ENCODE results near the gene WDSUB1. TPM values are rescaled to one million over a fixed set of nuclear protein-coding genes. Genes with fewer than 3 reads are reported as not detected.

The WDSUB1 gene, protein sequence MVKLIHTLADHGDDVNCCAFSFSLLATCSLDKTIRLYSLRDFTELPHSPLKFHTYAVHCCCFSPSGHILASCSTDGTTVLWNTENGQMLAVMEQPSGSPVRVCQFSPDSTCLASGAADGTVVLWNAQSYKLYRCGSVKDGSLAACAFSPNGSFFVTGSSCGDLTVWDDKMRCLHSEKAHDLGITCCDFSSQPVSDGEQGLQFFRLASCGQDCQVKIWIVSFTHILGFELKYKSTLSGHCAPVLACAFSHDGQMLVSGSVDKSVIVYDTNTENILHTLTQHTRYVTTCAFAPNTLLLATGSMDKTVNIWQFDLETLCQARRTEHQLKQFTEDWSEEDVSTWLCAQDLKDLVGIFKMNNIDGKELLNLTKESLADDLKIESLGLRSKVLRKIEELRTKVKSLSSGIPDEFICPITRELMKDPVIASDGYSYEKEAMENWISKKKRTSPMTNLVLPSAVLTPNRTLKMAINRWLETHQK
- 6.1 TPM for polyA plus RNA-seq (2013, experiment 1 of 2)
- polyA plus RNA-seq (2013, experiment 2 of 2), result 6.1 TPM

DNA sequence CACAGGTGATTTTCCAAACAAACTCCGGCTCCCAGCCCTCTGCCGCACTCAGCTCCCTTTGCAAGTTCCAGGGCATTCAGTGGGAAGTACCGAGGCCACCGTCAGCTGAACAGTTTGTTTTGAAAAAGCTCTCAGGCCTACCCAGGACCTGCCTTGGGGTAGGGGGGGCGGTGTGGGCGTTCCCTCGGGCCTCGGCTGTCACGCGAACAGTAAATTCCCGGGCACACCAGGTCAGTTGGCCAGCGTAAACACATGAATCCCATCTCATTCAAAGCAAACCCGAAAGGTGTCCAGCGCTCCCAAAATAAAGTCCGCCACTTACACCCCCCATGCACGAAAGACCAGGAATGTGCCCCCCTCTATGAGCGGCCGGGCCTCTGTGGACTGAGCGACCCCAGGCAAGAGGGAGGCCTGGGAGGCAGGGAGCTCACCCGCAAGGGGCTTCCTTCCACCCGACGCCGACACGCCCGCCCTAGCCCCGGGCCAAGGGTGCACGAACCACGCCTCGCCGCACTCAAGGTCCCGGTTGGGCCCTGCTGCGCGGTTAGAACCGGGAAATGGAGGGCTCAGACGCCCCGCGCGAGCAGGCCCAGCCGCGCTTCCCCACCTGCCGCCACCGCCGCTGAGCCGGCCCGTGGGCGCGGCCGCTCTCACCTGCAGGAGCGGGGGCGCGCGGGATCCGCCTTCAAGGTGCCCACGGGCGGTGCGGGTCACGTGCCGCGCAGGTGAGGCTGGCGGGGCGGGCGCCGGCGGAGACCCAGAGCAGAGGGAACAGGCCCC, at the start of gene WDSUB1:
WDSUB1 (minus strand) TSS at position 775 of the 780 bp plus-strand sequence. CDS start 3,634 bp downstream, outside the sequence.
- WGBS, result 2% methylated on average over 64 of the region's 64 CpGs
- peak within 1 kb of the TSS; percentile 97 for H3K27ac ChIP-seq (ENCODE audit: low read depth, low read length)

DNA sequence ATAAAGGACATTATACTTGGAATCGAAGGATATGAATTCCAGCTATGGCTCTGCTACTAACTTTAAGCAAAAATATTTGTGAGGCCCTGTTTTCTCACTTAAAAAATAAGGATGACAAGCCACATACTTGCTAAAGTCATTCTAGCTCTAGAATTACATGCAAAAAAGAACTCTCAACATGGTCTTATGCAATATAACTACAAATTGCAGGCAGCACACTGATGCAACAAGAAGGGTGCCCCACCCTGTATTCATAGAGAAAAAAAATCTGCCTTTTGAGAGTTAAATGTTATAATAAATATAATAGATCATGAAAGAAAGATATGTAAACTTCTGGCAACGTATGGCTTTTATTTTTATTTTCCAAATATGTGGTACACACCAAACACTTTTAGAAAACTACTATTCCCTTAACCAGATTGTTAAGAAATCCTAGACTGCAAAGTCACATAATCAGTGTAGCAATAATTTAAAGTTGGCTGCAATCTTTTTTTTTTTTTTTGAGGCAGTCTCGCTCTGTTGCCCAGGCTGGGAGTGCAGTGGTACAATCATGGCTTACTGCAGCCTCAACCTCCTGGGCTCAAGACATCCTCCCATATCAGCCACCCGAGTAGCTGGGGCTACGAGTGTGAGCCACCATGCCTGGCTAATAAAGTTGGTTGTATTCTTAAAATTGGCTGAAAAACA, 40.2 kb upstream of the WDSUB1 start:
- Histone ChIP-seq H3K4me3 (ENCODE audit: low read length) (no peak overlapping the region), H3K4me1 (ENCODE audit: insufficient read depth, low read length) (no peaks in the 10 kb centered on the region), H3K27ac (ENCODE audit: low read depth, low read length) (no peak overlapping the region), H3K27me3 (ENCODE audit: insufficient read depth, low read length) (no peaks in the 10 kb centered on the region), H3K9me3 (ENCODE audit: insufficient read depth, low read depth, low read length) (no peaks in the 10 kb centered on the region), H3K36me3 (ENCODE audit: insufficient read depth, low read length) (peaks cover 52% of the 10 kb centered on the region), H3K9ac (ENCODE audit: low read depth, low read length) (no peak overlapping the region)
- WGBS, result 89% methylated on average over 5 of the region's 5 CpGs

More for the DNA sequence above, at the start of gene WDSUB1:
- no peaks in the 10 kb centered on the region for H3K9me3 ChIP-seq (ENCODE audit: insufficient read depth, low read depth, low read length)
- 0 out of 2 replicates have a peak, but pooled peaks cover 4% of the 10 kb centered on the region for H3K36me3 ChIP-seq (ENCODE audit: insufficient read depth, low read length)
- H3K27me3 ChIP-seq (ENCODE audit: insufficient read depth, low read length), result no peaks in the 10 kb centered on the region
- H3K4me1 ChIP-seq (ENCODE audit: insufficient read depth, low read length), result peaks cover 5% of the 10 kb centered on the region
- H3K9ac ChIP-seq (ENCODE audit: low read depth, low read length), result peak within 1 kb of the TSS; percentile 89
- H3K4me3 ChIP-seq (ENCODE audit: low read length), result peak within 1 kb of the TSS; percentile 67

DNA sequence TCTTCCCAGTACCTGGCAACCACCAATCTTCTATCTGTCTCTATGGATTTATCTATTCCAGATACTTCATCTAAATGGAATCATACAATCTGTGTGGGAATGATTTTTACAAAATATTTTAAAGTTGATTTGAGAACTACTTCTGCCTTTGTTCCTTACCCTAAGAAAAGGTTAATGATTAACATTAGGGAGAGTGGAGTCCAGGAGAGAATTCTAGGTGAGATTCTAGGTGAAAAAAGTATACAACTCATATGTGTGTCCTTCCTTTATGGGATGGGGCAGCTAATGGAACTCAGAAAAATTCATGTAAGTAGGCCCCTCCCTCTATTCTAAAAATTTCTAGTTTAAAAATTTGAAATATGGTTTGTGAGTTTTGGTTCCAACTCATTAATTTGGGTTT, 35.9 kb upstream of the WDSUB1 start:
- Histone ChIP-seq H3K27ac (ENCODE audit: low read depth, low read length) (no peak overlapping the region), H3K27me3 (ENCODE audit: insufficient read depth, low read length) (no peaks in the 10 kb centered on the region), H3K9me3 (ENCODE audit: insufficient read depth, low read depth, low read length) (no peaks in the 10 kb centered on the region), H3K4me1 (ENCODE audit: insufficient read depth, low read length) (no peaks in the 10 kb centered on the region), H3K4me3 (ENCODE audit: low read length) (no peak overlapping the region), H3K36me3 (ENCODE audit: insufficient read depth, low read length) (peaks cover 51% of the 10 kb centered on the region), H3K9ac (ENCODE audit: low read depth, low read length) (no peak overlapping the region)

DNA sequence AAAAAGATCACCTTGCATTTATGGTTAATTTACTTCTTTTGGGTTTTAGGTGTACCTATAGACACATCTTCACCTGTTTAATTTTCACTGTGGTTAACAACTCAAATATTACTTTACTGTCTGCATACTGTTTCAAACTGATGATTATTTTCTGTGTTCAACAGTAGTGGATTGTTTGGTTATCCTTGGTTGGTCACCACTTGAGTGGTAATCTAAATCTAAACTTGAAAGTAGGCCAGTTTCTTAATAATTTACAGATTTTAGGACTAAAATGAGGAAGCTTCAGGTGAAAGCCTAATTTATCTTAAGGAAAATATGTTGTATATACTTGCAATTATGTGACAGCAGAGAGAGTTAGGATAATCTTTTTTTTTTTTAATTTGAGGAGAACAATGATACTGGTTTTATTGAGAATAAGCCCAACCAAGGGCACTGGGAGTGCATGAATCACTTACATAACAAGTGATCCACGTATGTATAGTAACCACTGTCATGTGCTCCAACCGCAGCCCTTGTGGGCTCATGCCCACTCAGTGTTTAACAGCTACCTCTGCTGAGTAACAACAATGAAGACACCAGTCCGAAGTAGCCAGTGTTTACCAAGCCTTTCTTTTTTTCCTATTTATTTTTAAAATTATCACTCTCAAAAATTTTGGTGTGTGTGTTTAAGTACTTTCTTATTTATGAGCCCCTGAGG, 31.0 kb upstream of the WDSUB1 start:
- Histone ChIP-seq H3K4me3 (ENCODE audit: low read length) (no peak overlapping the region), H3K27me3 (ENCODE audit: insufficient read depth, low read length) (no peaks in the 10 kb centered on the region), H3K36me3 (ENCODE audit: insufficient read depth, low read length) (peaks cover 38% of the 10 kb centered on the region; the same call in 1 of the 2 replicates), H3K27ac (ENCODE audit: low read depth, low read length) (no peak overlapping the region), H3K9ac (ENCODE audit: low read depth, low read length) (no peak overlapping the region), H3K4me1 (ENCODE audit: insufficient read depth, low read length) (no peaks in the 10 kb centered on the region), H3K9me3 (ENCODE audit: insufficient read depth, low read depth, low read length) (no peaks in the 10 kb centered on the region)
- WGBS, result 91% methylated on average over 3 of the region's 3 CpGs

DNA sequence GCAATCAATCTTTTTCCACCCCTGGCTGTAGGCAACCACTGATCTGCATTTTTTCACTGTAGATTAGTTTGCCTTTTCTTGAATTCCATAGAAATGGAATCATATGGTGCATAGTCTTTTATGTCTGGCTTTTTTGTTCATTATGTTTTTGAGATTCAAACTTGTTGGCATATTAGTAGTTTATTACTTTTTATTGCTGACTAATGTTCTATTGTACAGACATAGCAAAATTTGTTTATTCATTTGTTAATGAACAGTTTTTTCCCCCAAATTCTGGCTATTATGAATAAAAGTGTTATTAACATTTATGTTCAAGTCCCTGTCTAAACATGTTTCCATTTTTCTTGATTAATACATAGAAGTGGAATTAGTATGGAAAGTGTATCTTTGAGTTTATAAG, 21.4 kb upstream of the WDSUB1 start:
- Histone ChIP-seq H3K4me1 (ENCODE audit: insufficient read depth, low read length) (no peaks in the 10 kb centered on the region), H3K9me3 (ENCODE audit: insufficient read depth, low read depth, low read length) (no peaks in the 10 kb centered on the region), H3K27me3 (ENCODE audit: insufficient read depth, low read length) (no peaks in the 10 kb centered on the region), H3K36me3 (ENCODE audit: insufficient read depth, low read length) (no peaks in the 10 kb centered on the region), H3K27ac (ENCODE audit: low read depth, low read length) (no peak overlapping the region), H3K9ac (ENCODE audit: low read depth, low read length) (no peak overlapping the region), H3K4me3 (ENCODE audit: low read length) (no peak overlapping the region)

DNA sequence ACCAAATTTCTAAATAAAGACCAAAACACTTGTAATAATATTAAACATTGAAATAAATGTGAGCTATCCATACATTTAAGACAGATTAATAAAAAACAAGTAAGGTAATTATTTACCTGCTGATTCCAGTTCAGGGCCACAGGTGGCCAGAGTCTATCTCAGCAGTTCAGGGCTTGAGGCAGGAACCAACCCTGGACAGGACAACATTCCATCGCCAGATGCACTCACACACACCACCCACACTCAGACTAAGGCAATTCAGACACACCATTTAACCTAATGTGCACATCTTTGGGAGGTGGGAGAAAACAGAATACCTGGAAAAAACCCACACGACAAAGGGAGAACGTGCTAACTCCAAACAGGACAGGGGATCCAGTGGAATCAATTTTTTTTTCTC, 14.1 kb upstream of the WDSUB1 start:
- 100% methylated on average over 3 of the region's 3 CpGs for WGBS
- H3K36me3 ChIP-seq (ENCODE audit: insufficient read depth, low read length), result no peaks in the 10 kb centered on the region
- H3K9me3 ChIP-seq (ENCODE audit: insufficient read depth, low read depth, low read length), result no peaks in the 10 kb centered on the region
- no peak overlapping the region for H3K4me3 ChIP-seq (ENCODE audit: low read length)
- H3K4me1 ChIP-seq (ENCODE audit: insufficient read depth, low read length), result no peaks in the 10 kb centered on the region
- no peaks in the 10 kb centered on the region for H3K27me3 ChIP-seq (ENCODE audit: insufficient read depth, low read length)
- no peak overlapping the region for H3K27ac ChIP-seq (ENCODE audit: low read depth, low read length)
- no peak overlapping the region for H3K9ac ChIP-seq (ENCODE audit: low read depth, low read length)

DNA sequence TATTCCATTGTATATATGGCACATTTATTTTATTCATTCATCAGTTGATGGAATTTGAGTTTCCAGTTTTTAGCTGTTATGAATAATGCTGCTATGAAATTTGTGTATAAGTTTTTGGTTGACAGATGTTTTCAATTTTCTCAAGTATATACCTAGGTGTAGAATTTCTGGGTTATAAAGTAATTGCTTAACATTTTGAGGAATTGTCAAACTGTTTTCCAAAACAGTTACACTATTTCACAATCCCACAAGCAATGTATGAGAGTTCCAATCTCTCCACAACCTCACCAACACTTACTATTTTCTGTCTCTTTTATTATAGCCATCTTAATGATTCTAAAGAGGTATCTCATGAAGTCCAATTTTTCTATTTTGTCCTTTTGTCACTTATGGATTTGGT, 12.5 kb upstream of the WDSUB1 start:
- H3K4me3 ChIP-seq (ENCODE audit: low read length), result no peak overlapping the region
- no peaks in the 10 kb centered on the region for H3K27me3 ChIP-seq (ENCODE audit: insufficient read depth, low read length)
- no peaks in the 10 kb centered on the region for H3K36me3 ChIP-seq (ENCODE audit: insufficient read depth, low read length)
- H3K27ac ChIP-seq (ENCODE audit: low read depth, low read length), result no peak overlapping the region
- H3K4me1 ChIP-seq (ENCODE audit: insufficient read depth, low read length), result no peaks in the 10 kb centered on the region
- no peak overlapping the region for H3K9ac ChIP-seq (ENCODE audit: low read depth, low read length)
- H3K9me3 ChIP-seq (ENCODE audit: insufficient read depth, low read depth, low read length), result no peaks in the 10 kb centered on the region

DNA sequence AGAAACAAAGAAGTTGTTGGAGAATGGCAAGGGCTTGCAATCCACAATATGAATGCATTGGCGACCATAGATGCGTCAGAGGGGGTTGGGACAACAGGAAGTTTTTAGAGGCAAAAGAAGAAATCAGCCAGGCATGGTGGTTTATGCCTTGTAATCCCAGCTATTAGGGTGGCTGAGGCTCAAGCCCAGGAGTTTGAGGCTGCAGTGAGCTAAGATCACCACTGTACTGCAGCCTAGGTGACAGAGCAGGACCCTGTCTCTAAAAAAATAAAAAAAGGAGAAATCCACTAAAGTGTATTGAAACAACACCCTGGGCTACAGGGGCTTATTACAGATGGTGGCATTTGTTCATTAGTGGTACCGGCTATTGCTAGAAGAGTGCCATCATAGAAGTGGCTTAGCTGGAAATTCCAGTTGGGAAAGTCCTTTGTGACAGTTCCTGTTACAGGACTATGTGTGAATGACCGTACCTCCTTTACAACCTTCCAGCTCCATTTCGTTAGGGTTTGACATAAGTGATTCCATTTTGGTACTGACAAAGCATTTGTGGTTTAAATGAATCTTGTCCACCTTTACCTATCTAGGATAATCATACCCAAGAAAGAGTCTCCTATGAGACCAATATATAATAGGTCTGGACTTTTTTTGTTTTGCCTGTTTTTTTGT, 10.7 kb upstream of the WDSUB1 start:
- WGBS, result 88% methylated on average over 4 of the region's 5 CpGs
- H3K9me3 ChIP-seq (ENCODE audit: insufficient read depth, low read depth, low read length), result no peaks in the 10 kb centered on the region
- no peak overlapping the region for H3K9ac ChIP-seq (ENCODE audit: low read depth, low read length)
- no peaks in the 10 kb centered on the region for H3K4me1 ChIP-seq (ENCODE audit: insufficient read depth, low read length)
- no peaks in the 10 kb centered on the region for H3K27me3 ChIP-seq (ENCODE audit: insufficient read depth, low read length)
- no peak overlapping the region for H3K27ac ChIP-seq (ENCODE audit: low read depth, low read length)
- H3K36me3 ChIP-seq (ENCODE audit: insufficient read depth, low read length), result no peaks in the 10 kb centered on the region
- no peak overlapping the region for H3K4me3 ChIP-seq (ENCODE audit: low read length)

DNA sequence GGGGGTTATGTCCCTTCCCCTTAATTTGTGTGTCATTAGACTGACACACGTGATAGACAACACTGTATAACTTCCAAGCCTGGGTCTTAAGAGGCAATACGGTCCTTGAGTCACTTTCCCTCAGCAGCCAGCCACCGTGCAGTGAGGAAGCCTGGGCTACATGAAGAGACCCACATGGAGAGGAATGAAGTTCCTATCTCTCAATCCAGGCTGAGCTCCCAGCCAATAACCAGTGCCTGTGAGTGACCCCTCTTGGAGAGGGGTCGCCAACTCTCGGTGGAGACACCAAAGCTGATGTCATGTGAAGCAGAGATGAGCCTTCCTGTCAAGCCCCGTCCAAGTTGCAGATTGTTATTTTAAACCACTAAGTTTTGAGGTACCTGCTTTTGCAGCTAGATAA, 5.7 kb upstream of the WDSUB1 start:
- no peaks in the 10 kb centered on the region for H3K27me3 ChIP-seq (ENCODE audit: insufficient read depth, low read length)
- H3K4me1 ChIP-seq (ENCODE audit: insufficient read depth, low read length), result peaks cover 5% of the 10 kb centered on the region
- H3K9ac ChIP-seq (ENCODE audit: low read depth, low read length), result no peak overlapping the region
- no peaks in the 10 kb centered on the region for H3K9me3 ChIP-seq (ENCODE audit: insufficient read depth, low read depth, low read length)
- H3K4me3 ChIP-seq (ENCODE audit: low read length), result no peak overlapping the region
- H3K27ac ChIP-seq (ENCODE audit: low read depth, low read length), result no peak overlapping the region
- WGBS, result 76% methylated on average over 6 of the region's 6 CpGs
- H3K36me3 ChIP-seq (ENCODE audit: insufficient read depth, low read length), result no peaks in the 10 kb centered on the region

DNA sequence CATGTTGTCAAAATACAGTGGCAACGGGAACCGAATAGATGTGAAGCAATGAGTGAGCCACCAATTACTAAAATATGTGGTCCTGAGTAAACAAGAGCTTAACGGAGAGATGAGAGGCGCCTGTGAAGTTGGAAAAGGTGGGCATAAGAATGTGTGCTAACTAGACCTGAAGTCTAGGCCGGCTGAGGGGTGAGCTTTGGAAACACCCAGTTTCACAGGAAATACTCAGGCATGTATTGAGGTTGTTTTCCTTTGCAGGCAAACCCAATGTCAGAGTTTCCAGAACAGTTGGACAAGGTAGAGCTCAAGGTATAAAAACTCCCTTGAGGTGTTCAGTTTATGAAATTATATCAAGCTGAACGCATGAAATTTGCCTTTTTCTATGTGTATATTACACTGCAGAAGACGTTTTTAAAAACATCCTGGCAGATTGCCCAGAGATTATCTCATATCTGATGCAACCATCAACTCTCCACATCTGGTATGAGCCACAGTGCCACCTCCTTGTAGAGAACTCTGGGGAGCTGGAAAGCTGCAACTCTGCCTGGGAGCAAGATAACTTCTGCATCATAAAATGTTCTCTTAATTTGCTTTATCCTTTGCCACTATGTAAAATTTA, 3.9 kb upstream of the WDSUB1 start:
- H3K4me3 ChIP-seq (ENCODE audit: low read length), result no peak overlapping the region
- no peaks in the 10 kb centered on the region for H3K27me3 ChIP-seq (ENCODE audit: insufficient read depth, low read length)
- no peaks in the 10 kb centered on the region for H3K36me3 ChIP-seq (ENCODE audit: insufficient read depth, low read length)
- 94% methylated on average over 7 of the region's 7 CpGs for WGBS
- H3K9me3 ChIP-seq (ENCODE audit: insufficient read depth, low read depth, low read length), result no peaks in the 10 kb centered on the region
- peaks cover 5% of the 10 kb centered on the region for H3K4me1 ChIP-seq (ENCODE audit: insufficient read depth, low read length)
- H3K9ac ChIP-seq (ENCODE audit: low read depth, low read length), result no peak overlapping the region
- no peak overlapping the region for H3K27ac ChIP-seq (ENCODE audit: low read depth, low read length)
